Diencephalon (tissue), 1 donor: ENCODE data around the gene PSME2. TPM values are rescaled to one million over a fixed set of nuclear protein-coding genes. Genes with fewer than 3 reads are reported as not detected.

ENCODE experiments used
- total RNA-seq: library from RNA; depleted of rRNA; stranded (reverse); fragments of >200 nt; gene quantifications from one replicate; pipeline ENCODE4 v1.2.3, GENCODE V29; 2014

PSME2 gene
- total RNA-seq = 38.8 TPM

GRCh38 chr14:24146453-24146977 is at the start of gene PSME2:
TSS of gene PSME2 (minus strand) at chr14:24146610. CDS start at chr14:24146581, 29 bp downstream.

GRCh38 chr14:24195186-24196070 is 49.0 kb upstream of the PSME2 start, which contains the start of gene TM9SF1:
TSS of gene TM9SF1 (minus strand) at chr14:24195441. CDS start at chr14:24195019, 422 bp downstream.

GRCh38 chr14:24188251-24189058 is 42.0 kb upstream of the PSME2 start, which contains the start of gene IPO4:
TSS of gene IPO4 (minus strand) at chr14:24188816. CDS start at chr14:24188787, 29 bp downstream.

GRCh38 chr14:24171422-24172260 is 25.2 kb upstream of the PSME2 start, which contains the start of gene REC8:
TSS of gene REC8 (plus strand) at chr14:24172080. CDS start at chr14:24172553, 473 bp downstream.

GRCh38 chr14:24160850-24161804 is 14.7 kb upstream of the PSME2 start, which contains the start of gene IRF9:
TSS of gene IRF9 (plus strand) at chr14:24161265. CDS start at chr14:24162145, 880 bp downstream.

GRCh38 chr14:24146978-24147760 is 759 bp upstream of the PSME2 start, which contains the start of gene RNF31:
TSS of gene RNF31 (plus strand) at chr14:24147498. CDS start at chr14:24147699, 201 bp downstream.

GRCh38 chr14:24141097-24141880 is 5.1 kb downstream of the PSME2 start, which contains the start of gene EMC9:
TSS of gene EMC9 (minus strand) at chr14:24141591. CDS start at chr14:24141304, 287 bp downstream.

GRCh38 chr14:24135834-24136683 is 10.4 kb downstream of the PSME2 start, which contains the start of gene PSME1:
TSS of gene PSME1 (plus strand) at chr14:24136194. CDS start at chr14:24136263, 69 bp downstream.

GRCh38 chr14:24130380-24130716 is 16.1 kb downstream of the PSME2 start, which contains the start of gene FITM1:
TSS of gene FITM1 (plus strand) at chr14:24130659. CDS start at chr14:24131564, 905 bp downstream.

GRCh38 chr14:24114532-24115421 is 31.6 kb downstream of the PSME2 start, which contains the start of the genes DCAF11 and NRL:
TSS of gene DCAF11 (plus strand) at chr14:24114777. CDS start at chr14:24115595, 818 bp downstream.
TSS of gene NRL (minus strand) at chr14:24114949. CDS start at chr14:24082848, 32,101 bp downstream.

GRCh38 chr14:24093901-24094840 is 52.2 kb downstream of the PSME2 start, which contains the start of gene PCK2:
TSS of gene PCK2 (plus strand) at chr14:24094311. CDS start at chr14:24094406, 95 bp downstream.

